Measurements from ENCODE around the gene GALNT9.
"Not testable (repeated sequence)": the region's sequence is repeated elsewhere in the genome, so short reads cannot be mapped to it uniquely, and the experiment has no call there.

Gene GALNT9

DNA sequence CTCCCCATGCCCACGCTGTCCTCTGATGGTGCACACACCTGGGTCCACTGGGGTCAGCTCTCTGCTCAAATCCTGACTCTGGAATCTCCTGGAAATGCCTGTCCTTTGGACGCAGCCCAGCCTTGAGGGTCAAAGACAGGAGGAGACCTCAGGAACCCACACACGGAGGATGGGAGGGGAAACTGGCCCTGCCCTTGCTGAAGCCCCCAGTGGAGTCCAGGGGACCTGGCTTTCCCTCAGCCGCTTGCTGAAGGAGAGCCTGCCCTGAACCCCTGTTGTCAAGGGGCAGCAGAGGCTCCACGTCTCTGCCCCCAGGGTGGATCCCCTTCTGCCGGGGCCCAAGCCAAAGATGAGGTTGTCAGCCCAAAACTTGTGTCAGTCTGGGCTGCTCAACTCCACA is 16.9 kb downstream of the GALNT9 start:
- DNase-seq (ENCODE audit: low read depth in 2 of 2), result no peak

DNA sequence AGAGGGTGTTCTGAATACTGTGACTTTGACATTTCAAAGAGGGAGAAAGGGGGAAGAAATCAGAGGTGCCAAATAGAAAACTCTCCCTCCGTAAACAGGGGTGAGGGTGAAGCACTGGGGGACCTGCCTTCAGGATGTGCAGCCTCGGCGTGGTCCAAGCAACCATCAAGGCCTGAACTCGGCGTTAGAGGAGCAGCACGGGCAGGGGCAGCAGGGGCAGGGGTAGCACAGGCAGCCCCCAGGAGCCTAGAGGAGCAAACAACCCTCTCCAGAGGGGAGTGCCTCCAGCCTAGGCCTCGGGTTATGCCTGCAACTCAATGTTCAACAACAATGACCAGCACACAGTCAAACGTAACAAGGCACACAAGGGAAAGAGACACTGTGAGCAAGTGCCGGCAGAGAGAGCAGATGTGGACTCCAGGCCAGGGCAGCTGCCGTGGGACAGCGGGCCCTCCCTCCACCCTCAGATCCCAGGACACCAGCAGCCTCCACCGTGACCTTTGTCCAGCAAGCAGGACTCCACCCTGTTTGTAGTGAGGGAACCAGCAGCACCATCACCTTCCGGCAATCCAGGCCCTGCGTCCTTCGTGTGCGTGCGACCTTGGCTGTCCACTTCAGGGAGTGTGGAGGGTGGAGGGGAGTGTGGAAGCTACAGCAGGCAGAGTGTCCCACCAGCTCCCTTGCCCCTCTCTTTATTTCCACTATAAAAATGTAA is 18.0 kb downstream of the GALNT9 start:
- no peak for DNase-seq (ENCODE audit: low read depth in 2 of 2)

DNA sequence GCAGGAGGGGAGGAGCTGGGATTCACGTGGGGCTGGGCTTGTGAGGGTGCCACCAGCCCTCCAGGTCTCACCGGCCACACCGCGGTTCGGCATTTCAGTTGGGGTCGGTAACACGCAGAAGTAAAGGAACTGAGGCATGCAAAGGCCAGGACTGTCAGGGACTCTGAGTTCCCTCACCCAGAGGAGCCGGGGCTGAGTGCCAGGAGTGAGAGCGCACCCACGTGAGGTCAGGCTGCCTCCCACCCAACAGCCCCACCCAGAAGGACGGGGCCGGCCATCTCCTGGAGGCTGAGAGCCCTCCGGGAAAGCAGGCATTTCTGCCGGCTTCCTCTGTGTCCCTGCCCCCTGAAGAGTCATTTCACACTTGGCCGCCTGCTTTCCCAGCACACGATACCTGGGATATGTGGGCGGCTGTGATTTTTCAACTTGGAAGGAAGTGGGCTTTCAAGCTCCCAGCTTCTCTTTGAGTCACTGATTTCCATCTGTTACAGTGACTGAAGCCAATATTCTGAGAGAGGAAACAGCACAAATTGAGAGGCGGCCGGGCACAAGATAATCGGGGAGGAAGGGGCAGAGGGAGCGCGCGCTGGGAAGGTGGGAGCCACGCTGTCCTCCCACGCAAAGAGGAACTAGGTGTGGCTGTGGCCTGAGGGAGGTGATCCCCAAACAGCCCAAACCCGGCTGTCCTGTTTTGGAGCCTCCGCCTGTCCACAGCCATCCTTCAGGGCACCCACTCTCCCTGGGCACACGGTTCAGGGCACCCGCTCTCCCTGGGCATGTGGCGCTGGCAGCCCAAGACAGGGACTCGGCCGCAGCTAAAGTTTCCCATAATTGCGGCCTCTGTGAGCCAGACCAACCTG is 19.0 kb downstream of the GALNT9 start:
- DNase-seq (ENCODE audit: low read depth in 2 of 2), result no peak

DNA sequence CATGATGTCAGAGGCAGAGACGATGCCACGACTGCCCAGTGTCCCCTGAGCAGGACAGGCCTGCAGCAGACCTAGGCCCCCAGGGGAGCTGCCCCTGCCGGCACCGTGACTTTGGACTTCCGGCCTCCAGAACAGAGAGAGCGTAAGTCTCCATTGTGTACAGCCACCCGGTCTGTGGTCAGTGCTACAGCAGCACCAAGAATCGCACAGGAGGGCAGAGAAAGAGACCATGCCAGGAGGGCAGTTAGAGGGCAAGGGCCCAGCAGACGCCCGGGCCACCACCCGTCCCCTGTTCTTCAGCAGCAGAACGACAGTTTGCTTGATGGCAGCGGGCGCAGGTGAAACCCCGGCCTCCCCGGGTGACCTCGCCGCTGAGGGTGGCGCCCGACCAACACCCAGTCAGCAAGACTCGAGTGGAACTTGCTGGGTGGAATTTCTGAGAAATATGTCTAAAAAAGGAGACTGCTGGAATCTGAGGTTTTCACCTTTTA is 19.7 kb downstream of the GALNT9 start:
- no peak for DNase-seq (ENCODE audit: low read depth in 2 of 2)

DNA sequence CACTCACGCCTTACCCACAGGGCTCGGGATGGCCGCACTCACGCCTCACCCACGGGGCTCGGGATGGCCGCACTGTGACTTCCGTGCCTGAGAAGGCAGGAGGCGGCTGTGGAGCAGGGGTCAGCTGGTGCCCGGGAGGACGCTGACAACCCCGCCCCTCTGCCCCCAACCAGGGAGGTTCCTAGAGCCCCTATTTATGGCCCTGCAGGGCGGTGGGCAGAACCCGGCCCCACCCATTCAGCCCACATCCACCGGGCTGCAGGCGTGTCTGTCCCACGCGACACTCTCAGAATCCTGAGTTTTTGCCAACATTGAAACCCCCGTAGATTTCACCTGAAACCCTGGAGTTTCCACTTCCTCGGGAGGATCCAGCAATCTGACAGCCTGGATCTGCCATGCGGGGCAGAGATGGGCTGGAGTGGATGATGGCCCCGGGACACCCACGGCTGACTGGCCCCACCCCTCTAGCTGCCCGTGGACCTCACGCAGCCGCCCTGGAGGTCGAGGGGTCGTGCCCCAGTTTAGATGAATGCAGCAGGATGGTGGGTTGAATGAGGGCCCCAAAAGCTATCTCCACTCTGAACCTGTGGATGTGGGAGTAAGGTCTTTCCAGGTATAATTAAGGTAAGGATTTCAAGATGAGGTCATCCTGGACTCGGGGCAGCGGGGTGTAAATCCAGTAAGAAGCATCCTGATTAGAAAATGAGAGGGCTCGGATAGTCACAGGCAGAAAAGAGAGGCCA is 20.4 kb downstream of the GALNT9 start:
- no peak for DNase-seq (ENCODE audit: low read depth in 2 of 2)

DNA sequence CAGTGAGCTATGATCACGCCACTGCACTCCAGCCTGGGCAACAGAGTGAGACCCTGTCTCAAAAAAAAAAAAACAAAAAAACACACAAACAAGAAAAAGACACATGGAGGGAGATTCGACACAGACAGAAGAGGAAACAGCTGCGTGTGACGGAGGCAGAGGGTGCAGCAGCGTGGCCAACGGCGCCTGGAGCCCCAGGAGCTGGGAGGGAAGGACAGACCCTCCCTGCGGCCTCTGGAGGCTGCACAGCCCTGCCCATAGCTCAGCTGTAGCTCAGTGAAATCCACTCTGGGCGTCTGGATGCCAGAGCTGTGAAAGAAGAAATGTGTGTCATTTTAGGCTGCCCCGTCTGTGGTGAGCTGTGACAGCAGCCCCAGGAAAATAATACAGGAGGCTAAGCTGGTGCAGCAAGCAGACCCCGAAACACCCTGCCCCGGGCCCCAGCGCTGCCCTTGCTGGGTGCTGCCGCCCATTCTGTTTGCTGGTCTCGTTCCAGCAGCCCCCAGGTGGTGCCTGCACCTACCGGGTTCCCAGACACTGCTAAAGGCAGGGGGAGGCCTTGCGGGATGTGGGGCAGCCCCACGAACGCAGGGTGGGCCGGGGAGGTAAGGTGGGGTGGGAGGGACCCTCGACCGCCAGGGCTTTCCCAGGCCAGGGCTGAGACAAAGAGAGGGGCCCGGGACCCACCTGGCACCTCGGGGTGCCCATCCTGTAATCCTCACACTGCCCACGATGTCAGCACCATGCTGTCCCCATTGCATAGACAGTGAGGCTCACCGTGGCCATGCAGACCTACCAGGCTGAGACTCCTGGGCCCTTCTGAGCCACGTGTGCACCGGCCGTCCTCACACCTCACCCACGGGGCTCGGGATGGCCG is 21.2 kb downstream of the GALNT9 start:
- no peak for DNase-seq (ENCODE audit: low read depth in 2 of 2)

DNA sequence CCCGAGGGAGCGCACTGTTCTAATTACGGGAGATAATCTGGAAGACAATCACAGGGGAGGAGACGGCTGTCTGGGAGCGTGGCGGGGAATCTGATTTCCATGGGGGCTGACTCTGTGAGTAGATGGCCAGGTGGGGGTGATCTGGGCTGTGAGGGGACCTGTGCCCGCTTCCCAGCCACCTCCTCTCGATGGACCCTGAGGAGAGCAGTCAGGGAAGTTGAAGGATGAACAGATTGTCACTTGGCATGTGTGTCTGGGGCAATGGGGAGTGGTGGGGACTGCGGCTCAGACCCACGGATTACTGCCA is 22.6 kb downstream of the GALNT9 start:
- no peak for DNase-seq (ENCODE audit: low read depth in 2 of 2)

DNA sequence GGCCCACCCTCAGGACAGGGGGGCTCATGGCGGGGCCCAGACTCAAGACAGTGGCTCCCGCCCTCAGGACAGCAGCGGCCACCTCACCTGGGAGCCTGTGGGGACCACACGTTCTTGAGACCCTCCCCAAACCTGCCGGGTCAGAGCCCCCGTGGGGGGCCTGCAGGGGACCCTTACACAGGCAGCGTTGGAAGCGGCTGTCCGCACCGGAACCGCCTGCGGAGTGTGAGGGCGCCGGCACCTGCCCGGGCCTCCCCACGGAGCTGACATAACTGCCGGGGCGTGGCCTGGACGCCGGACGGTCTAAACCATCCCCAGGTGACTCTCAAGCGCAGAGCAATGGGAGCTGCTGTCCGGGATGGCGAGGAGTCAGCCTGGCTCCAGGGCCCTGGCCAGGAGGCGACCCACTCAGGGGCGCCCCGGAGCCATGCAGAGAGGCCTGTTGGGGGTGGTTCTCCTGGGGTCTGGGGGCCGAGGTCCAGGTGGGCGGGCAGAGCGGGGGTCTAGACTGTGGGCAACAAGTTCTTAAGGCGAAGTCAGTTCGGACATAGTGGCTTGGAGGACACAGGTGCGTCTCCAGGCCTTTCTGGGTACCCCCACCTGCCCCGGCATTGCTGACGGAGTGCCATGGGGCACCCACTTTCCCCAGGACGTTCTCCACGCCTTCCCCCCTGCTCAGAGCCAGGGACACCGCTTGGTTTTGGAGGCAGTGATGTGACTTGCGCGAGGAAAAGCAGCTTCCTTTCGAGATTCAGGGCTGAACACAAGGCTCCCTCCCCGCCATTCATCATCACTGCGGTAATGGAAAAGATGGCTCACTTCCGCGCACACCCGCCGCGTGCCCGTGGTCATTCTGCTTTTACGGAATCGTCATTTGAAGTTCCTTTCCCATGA is 23.2 kb downstream of the GALNT9 start:
- no peak for DNase-seq (ENCODE audit: low read depth in 2 of 2)

DNA sequence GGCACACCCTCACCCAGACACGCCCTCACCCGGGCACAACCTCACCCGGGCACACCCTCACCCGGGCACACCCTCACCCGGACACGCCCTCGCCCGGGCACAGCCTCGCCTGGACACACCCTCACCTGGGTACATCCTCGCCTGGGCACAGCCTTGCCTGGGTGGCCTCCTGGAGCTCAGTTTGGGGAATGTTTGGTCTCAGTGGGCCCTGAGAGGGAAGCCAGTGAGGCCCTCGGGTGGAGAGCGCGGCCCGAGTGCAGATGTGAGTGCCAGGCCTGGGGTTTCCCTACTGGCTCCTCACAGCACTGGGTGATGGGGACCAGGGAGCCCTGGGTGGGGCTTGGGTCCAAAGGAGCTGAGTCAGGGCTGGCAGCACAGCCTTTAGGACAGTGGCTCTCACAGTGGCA is 23.8 kb downstream of the GALNT9 start:
- no peak for DNase-seq (ENCODE audit: low read depth in 2 of 2)

DNA sequence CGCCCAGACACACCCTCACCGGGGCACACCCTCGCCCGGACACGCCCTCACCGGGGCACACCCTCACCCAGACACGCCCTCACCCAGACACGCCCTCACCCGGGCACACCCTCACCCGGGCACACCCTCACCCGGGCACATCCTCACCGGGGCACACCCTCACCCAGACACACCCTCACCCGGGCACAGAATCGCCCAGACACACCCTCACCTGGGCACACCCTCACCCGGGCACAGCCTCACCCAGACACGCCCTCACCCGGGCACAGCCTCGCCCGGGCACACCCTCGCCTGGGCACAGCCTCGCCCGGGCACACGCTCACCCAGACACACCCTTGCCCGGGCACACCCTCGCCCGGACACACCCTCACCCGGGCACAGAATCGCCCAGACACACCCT is 24.5 kb downstream of the GALNT9 start:
- not testable (repeated sequence) for DNase-seq (ENCODE audit: low read depth in 2 of 2)

DNA sequence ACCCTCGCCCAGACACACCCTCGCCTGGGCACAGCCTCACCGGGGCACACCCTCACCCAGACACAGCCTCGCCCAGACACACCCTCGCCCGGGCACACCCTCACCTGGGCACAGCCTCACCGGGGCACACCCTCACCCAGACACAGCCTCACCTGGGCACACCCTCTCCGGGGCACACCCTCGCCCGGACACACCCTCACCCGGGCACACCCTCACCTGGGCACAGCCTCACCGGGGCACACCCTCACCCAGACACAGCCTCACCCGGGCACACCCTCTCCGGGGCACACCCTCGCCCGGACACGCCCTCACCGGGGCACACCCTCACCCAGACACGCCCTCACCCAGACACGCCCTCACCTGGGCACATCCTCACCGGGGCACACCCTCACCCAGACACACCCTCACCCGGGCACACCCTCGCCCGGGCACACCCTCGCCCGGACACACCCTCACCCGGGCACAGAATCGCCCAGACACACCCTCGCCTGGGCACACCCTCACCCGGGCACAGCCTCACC is 25.5 kb downstream of the GALNT9 start:
- DNase-seq (ENCODE audit: low read depth in 2 of 2), result not testable (repeated sequence)

DNA sequence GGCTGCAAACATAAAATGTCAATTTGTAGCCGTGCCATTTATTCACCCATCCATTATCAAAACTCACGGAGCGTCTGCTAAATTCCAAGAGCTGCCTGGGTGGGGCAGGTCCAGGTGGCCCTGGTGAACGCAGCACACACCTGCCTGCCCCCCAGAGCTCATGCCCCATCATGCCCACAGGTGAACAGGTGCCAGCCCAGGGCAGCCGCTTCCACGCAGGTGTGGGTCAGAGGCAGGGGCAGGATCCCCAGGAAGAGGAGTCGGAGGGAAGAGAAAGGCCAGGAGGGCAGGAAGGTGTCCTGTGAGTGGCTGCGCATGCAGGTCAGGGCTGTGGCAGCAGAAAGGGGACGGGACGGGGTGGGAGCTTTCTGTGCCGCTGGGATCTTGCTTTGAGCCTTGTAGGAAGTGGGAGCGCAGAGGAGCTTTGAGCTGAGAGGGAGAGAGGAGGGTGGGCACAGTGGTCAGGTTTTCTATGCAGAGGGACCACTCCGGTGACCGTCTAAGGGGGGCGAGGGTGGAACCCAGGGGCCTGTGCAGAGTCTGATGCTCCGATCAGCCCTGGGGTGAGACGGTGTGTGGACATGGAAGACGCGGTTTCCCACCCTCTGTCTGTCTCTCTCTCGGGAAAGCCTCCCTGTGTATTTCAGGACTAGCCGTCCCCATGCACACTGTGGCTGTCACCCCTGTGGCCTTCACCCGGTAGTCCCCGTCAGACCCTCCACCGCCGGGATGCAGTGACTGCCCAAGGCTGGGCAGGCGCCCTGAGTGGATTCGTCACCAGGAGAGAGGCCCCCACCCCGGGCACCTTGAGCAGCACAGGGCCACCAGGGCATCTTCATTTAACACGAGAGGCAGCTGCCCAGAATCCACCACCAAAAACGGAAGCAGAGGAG is 26.7 kb downstream of the GALNT9 start:
- DNase-seq (ENCODE audit: low read depth in 2 of 2), result no peak

DNA sequence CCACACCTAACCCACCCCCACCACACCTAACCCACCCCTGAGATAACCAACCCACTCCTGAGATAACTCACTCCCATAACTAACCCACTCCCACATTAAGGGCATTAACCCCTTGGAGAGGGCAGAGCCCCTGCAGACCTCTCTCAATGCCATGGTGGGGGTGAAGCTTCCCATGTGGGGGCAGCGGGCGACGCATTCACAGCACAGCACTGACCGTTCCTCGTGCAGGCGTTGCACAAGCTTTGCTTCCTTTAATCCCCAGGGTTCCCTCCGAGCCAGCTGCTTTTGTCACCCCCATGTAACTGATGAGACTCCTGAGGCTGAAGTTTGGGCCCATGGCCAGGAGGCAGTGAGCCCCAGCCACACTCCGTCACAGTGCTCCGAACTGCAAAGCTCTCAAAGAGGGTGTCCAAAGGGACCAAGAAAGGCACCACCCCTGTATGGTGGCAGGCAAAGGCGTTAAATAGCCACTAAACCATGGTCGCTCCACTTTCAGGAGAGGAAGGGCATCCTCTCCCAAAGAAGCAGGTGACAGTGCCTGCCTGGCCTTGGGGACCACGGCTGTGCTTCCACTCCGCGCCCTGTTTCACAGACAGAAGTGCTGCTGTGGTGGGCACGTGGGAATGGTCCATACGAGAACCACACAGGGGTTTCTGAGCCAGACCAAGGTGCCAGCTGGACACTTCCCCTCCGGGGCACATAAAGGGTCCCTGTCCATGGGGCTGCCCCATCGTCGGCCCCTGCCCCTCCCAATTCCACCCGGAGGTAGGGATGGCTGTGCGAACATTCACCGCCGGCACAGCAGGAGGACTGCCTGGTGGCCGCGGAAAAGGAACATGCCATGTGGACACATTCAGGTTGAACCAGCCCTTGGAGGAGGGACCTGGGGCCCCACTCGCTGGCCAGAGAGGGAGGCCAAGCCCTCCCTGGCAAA is 28.3 kb downstream of the GALNT9 start:
- DNase-seq (ENCODE audit: low read depth in 2 of 2), result no peak

DNA sequence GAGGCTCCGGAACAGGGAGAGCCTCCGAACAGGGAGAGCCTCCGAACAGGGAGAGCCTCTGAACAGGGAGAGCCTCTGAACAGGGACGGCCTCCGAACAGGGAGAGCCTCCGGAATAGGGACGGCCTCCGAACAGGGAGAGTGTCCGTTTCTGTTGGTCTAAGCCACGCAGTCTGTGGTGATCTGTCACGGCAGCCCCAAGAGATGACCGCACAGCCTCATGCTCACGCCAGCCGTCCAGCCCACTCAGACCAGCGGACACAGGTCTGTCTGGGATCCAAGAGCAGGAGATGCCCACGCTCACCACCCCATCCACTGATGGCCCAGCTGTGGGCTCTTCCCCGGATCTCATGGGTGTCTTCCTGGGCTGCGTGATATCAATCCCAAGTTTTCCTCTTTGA is 33.3 kb downstream of the GALNT9 start:
- no peak for DNase-seq (ENCODE audit: low read depth in 2 of 2)

DNA sequence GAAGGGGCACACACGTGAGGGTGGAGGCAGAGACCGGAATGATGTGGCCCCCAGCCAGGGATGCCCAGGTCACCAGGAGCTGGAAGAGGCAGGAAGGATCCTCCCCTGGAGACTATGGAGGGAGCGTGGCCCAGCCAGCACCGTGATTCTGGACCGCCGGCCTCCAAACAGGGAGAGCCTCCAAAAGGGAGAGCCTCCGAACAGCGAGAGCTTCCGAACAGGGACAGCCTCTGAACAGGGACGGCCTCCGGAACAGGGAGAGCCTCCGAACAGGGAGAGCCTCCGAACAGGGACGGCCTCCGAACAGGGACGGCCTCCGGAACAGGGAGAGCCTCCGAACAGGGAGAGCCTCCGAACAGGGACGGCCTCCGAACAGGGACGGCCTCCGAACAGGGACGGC is 33.8 kb downstream of the GALNT9 start:
- DNase-seq (ENCODE audit: low read depth in 2 of 2), result not testable (repeated sequence)

DNA sequence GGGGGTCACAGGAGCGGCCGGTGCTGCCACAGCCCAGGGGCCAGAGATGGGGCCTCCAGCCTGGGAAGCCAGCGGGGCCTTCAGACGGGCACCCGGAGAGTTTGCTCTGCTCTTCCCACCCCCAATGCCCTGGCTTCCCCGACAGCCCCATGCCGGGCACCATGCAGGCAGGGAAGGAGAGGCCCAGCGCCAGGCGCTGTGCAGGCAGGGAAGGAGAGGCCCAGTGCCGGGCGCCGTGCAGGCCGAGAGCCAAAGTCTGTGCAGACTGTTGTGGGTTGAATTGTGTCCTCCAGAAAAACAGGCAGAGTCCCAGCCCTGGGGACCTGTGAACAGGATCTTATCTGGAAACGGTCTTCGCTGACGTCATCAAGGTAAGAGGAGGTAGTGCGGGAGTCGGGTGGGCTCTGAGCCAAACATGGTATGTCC is 34.3 kb downstream of the GALNT9 start:
- DNase-seq (ENCODE audit: low read depth in 2 of 2), result no peak

DNA sequence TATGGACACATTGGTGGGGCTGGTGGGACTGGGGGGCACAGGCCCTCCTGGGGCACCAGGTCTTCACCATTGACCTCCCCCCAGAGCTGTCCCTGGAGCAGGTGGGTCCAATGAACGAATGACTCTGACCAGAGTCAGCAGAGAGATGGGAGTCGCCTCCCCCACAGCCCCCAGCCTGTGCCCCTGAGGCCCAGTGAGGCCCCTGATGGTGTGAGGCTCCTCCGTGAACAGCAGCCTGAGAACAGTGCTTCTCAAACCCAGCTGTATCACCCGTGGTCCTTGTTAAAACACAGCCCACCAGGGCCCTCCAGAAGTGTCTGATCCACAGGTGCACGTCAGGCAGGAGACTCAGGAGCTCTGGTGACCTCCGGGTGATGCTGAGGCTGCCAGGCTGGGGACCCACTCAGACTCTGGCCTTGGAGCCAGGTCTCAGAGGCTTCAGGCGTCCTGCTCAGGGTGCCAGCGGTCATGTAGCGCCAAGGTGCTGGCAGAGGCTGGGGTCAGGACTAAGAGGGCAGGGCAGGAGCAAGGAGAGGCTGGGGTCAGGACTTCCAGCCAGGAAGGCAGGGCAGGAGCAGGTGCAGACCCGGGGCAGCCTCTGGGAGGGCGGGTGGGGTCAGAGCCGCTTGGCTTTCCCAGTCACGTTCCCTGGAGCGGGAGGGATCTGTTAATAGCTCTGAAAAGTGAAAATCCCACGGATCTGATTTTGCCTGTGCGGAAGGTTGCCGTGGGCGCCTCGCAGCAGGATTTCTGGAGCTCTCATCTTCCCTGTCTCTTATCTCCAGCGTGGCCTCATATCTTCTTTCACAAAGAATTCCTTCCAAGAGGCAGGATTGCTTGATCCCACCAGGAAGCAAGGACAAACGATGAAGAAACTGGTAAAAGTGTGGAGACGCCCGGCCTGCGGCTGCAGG is 35.0 kb downstream of the GALNT9 start:
- DNase-seq (ENCODE audit: low read depth in 2 of 2), result no peak

Data from stimulated activated CD8-positive, alpha-beta memory T cell treated with anti-CD3 and anti-CD28 coated beads, Interleukin-7, amount 100 ng/mL, for 4 hours (primary cell).